GM19239 (cell line): ENCODE results near the gene CEACAM4.
"Not testable (repeated sequence)": the region's sequence is repeated elsewhere in the genome, so short reads cannot be mapped to it uniquely, and the experiment has no call there.

ENCODE experiments used
- DNase-seq: peaks from one replicate; pipeline ENCODE4 v3.0.0; 2011; ENCODE audit warnings: low spot score; ENCODE audit not compliant: insufficient read length
- FAIRE-seq: peaks from 2 replicates; lab custom pipeline; 2011; peaks lifted over from hg19 to GRCh38; lab: Jason Lieb, UNC

CEACAM4 gene

GRCh38 chr19:41626877-41627276 lies at the start of gene CEACAM4:
CEACAM4 (minus strand) TSS chr19:41627074; CDS start chr19:41626963, 111 bp downstream.
- FAIRE-seq: no peak
- no peak for DNase-seq

GRCh38 chr19:41671486-41671885 lies 44.6 kb upstream of the CEACAM4 start:
- FAIRE-seq: no peak

GRCh38 chr19:41670755-41671154 lies 43.9 kb upstream of the CEACAM4 start:
- FAIRE-seq: no peak

More at GRCh38 chr19:41671486-41671885, 44.6 kb upstream of the CEACAM4 start:
- no peak for DNase-seq

GRCh38 chr19:41668315-41668714 lies 41.4 kb upstream of the CEACAM4 start:
- DNase-seq: no peak
- FAIRE-seq: no peak

More at GRCh38 chr19:41670755-41671154, 43.9 kb upstream of the CEACAM4 start:
- DNase-seq: no peak

- no peak for DNase-seq
- FAIRE-seq: no peak
These were observed 39.2 kb upstream of the CEACAM4 start for GRCh38 chr19:41666075-41666474.

GRCh38 chr19:41657157-41657556 lies 30.3 kb upstream of the CEACAM4 start:
- DNase-seq: no peak
- FAIRE-seq: no peak

GRCh38 chr19:41656756-41657155 lies 29.9 kb upstream of the CEACAM4 start:
- FAIRE-seq, DNase-seq: not testable (repeated sequence)

GRCh38 chr19:41652250-41652649 lies 25.4 kb upstream of the CEACAM4 start:
- no peak for DNase-seq
- FAIRE-seq: no peak

GRCh38 chr19:41649827-41650226 lies 23.0 kb upstream of the CEACAM4 start:
- DNase-seq (no peak), FAIRE-seq (no peak)

- no peak for FAIRE-seq
- no peak for DNase-seq
These were observed 19.8 kb upstream of the CEACAM4 start for GRCh38 chr19:41646589-41647204.

- FAIRE-seq (peak; percentile 79), DNase-seq (peak; percentile 67)
These were observed 15.1 kb upstream of the CEACAM4 start for GRCh38 chr19:41641879-41642485.

GRCh38 chr19:41638641-41639081 lies 11.8 kb upstream of the CEACAM4 start:
- DNase-seq (no peak), FAIRE-seq (no peak)

GRCh38 chr19:41637484-41637883 lies 10.6 kb upstream of the CEACAM4 start:
- DNase-seq: no peak

GRCh38 chr19:41627966-41628675 lies 1.2 kb upstream of the CEACAM4 start:
- no peak for DNase-seq
- no peak for FAIRE-seq

More at GRCh38 chr19:41637484-41637883, 10.6 kb upstream of the CEACAM4 start:
- no peak for FAIRE-seq

GRCh38 chr19:41626278-41626677 lies 596 bp downstream of the CEACAM4 start:
- DNase-seq: no peak
- no peak for FAIRE-seq

GRCh38 chr19:41624937-41625336 lies 1.9 kb downstream of the CEACAM4 start:
- FAIRE-seq: no peak

GRCh38 chr19:41624515-41624914 lies 2.4 kb downstream of the CEACAM4 start:
- DNase-seq: no peak
- FAIRE-seq: no peak

More at GRCh38 chr19:41624937-41625336, 1.9 kb downstream of the CEACAM4 start:
- DNase-seq: no peak

- no peak for DNase-seq
- FAIRE-seq: no peak
These were observed 3.5 kb downstream of the CEACAM4 start for GRCh38 chr19:41623360-41623759.

GRCh38 chr19:41621654-41622053 lies 5.2 kb downstream of the CEACAM4 start:
- DNase-seq: no peak
- no peak for FAIRE-seq

- FAIRE-seq (no peak), DNase-seq (no peak)
These were observed 5.6 kb downstream of the CEACAM4 start for GRCh38 chr19:41621226-41621625.

- FAIRE-seq: no peak
- no peak for DNase-seq
These were observed 6.7 kb downstream of the CEACAM4 start for GRCh38 chr19:41620171-41620570.
